Thoracic aorta (tissue), 2 donors: ENCODE measurements around the gene DGCR2. TPM values are rescaled to one million over a fixed set of nuclear protein-coding genes. Genes with fewer than 3 reads are reported as not detected.

ENCODE experiments used
- ATAC-seq: fragments of 150-250 bp; one replicate; pipeline ENCODE4 v1.8.0; 2017; ENCODE audit warnings: low read depth; ENCODE audit not compliant: insufficient number of reproducible peaks, low FRiP score
- DNase-seq: peaks from one replicate; pipeline ENCODE4 v3.0.0-alpha.2; 2020; ENCODE audit warnings: low spot score
- H3K27ac ChIP-seq, 2 donors: fragments of 200-600 bp; sonication (generic); 1 replicate in 1 of 2; 2 replicates in 1 of 2; pipeline ENCODE4 v1.5.1; 2016; ENCODE audit warnings: mild to moderate bottlenecking in 2 of 2, moderate library complexity in 2 of 2
- H3K27me3 ChIP-seq: fragments of 200-600 bp; sonication (generic); replicated peaks from 2 replicates; pipeline ENCODE4 v1.6.0; 2016; ENCODE audit warnings: mild to moderate bottlenecking; ENCODE audit not compliant: insufficient read depth
- H3K36me3 ChIP-seq: fragments of 200-600 bp; sonication (generic); one replicate; pipeline ENCODE4 v1.5.1; 2016
- H3K4me1 ChIP-seq, 2 donors: fragments of 200-600 bp; sonication (generic); 1 replicate in 1 of 2; 2 replicates in 1 of 2; pipeline versions ENCODE4 v1.5.1 to v1.6.0; 2016; ENCODE audit warnings: low read depth in 2 of 2, mild to moderate bottlenecking in 1 of 2; ENCODE audit not compliant: control insufficient read depth in 1 of 2
- H3K4me3 ChIP-seq: fragments of 200-600 bp; sonication (generic); 2 replicates; pipeline ENCODE4 v1.5.1; 2016; ENCODE audit warnings: mild to moderate bottlenecking
- H3K9me3 ChIP-seq: fragments of 200-600 bp; sonication (generic); 2 replicates; pipeline ENCODE4 v1.5.1; 2016
- total RNA-seq, 2 donors: library from RNA; depleted of rRNA; stranded (reverse); fragments of >200 nt; gene quantifications; one replicate each; pipeline versions ENCODE4 v1.1.0 to v1.2.3, GENCODE V29; 2016
- TF ChIP-seq, protein P1 (sequence below): fragments of 200-600 bp; sonication (generic); IDR thresholded peaks from one replicate; pipeline ENCODE4 v1.5.1; 2019; ENCODE audit warnings: antibody characterized with exemption

The DGCR2 gene
- total RNA-seq, 2 donors from 2014 or later = 42.1 to 105 TPM

DNA sequence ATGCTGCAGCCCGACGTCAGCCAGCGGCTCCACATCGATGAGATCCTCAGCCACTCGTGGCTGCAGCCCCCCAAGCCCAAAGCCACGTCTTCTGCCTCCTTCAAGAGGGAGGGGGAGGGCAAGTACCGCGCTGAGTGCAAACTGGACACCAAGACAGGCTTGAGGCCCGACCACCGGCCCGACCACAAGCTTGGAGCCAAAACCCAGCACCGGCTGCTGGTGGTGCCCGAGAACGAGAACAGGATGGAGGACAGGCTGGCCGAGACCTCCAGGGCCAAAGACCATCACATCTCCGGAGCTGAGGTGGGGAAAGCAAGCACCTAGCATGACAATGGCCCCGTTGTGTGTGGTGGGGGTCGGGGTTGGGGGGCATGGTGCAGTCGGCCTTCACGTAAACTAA lies 9.9 kb upstream of the DGCR2 start:
- TF ChIP-seq, protein P1, sequence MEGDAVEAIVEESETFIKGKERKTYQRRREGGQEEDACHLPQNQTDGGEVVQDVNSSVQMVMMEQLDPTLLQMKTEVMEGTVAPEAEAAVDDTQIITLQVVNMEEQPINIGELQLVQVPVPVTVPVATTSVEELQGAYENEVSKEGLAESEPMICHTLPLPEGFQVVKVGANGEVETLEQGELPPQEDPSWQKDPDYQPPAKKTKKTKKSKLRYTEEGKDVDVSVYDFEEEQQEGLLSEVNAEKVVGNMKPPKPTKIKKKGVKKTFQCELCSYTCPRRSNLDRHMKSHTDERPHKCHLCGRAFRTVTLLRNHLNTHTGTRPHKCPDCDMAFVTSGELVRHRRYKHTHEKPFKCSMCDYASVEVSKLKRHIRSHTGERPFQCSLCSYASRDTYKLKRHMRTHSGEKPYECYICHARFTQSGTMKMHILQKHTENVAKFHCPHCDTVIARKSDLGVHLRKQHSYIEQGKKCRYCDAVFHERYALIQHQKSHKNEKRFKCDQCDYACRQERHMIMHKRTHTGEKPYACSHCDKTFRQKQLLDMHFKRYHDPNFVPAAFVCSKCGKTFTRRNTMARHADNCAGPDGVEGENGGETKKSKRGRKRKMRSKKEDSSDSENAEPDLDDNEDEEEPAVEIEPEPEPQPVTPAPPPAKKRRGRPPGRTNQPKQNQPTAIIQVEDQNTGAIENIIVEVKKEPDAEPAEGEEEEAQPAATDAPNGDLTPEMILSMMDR = no peak
- no peak for ATAC-seq
- DNase-seq = no peak
- Histone ChIP-seq H3K36me3 (peaks cover 36% of the 10 kb centered on the region), H3K9me3 (no peaks in the 10 kb centered on the region), H3K4me3 (no peak overlapping the region), H3K27ac (no peak overlapping the region), H3K27me3 (no peaks in the 10 kb centered on the region), H3K4me1 (no peaks in the 10 kb centered on the region)

DNA sequence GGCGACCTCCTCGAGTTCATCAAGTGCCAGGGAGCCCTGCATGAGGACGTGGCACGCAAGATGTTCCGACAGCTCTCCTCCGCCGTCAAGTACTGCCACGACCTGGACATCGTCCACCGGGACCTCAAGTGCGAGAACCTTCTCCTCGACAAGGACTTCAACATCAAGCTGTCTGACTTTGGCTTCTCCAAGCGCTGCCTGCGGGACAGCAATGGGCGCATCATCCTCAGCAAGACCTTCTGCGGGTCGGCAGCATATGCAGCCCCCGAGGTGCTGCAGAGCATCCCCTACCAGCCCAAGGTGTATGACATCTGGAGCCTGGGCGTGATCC lies 9.4 kb upstream of the DGCR2 start:
- ATAC-seq (no peak), DNase-seq (no peak)
- H3K9me3 ChIP-seq = no peaks in the 10 kb centered on the region
- peaks cover 31% of the 10 kb centered on the region for H3K36me3 ChIP-seq
- no peak overlapping the region for H3K4me3 ChIP-seq
- H3K27me3 ChIP-seq = no peaks in the 10 kb centered on the region
- TF ChIP-seq, protein P1 = no peak
- no peak overlapping the region for H3K27ac ChIP-seq
- no peaks in the 10 kb centered on the region for H3K4me1 ChIP-seq

DNA sequence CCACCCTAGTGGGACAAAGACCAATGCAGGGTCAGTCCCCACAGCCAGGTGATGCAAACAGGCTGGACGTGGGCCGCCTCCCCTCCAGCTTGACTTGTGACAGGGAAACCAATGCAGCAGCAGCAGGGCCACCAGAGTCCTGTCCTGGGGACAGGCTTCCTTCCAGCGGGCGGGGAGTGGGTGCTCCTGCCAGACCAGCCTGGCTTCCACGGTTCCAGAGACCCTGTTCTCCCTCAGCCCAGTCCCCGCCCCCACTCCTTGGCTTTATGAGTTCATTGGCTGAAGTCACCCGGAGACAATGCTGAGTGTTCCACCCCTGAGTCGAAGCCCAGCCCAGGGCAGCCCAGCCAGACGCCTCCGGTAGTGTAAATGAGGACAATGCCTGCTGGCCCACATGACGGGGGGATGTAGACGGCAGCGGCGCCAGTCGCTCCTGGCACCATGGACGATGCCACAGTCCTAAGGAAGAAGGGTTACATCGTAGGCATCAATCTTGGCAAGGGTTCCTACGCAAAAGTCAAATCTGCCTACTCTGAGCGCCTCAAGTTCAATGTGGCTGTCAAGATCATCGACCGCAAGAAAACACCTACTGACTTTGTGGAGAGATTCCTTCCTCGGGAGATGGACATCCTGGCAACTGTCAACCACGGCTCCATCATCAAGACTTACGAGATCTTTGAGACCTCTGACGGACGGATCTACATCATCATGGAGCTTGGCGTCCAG lies 8.9 kb upstream of the DGCR2 start, which contains the start of gene TSSK2:
TSSK2 (plus strand) TSS at position 350 of the 726 bp plus-strand sequence; CDS start at position 442, 92 bp downstream.
- Histone ChIP-seq H3K4me1 (no peaks in the 10 kb centered on the region), H3K27ac (no peak within 1 kb of the TSS), H3K27me3 (no peaks in the 10 kb centered on the region), H3K9me3 (no peaks in the 10 kb centered on the region), H3K36me3 (peaks cover 27% of the 10 kb centered on the region), H3K4me3 (no peak within 1 kb of the TSS)
- TF ChIP-seq, protein P1 = no peak
- ATAC-seq = no peak
- no peak for DNase-seq

DNA sequence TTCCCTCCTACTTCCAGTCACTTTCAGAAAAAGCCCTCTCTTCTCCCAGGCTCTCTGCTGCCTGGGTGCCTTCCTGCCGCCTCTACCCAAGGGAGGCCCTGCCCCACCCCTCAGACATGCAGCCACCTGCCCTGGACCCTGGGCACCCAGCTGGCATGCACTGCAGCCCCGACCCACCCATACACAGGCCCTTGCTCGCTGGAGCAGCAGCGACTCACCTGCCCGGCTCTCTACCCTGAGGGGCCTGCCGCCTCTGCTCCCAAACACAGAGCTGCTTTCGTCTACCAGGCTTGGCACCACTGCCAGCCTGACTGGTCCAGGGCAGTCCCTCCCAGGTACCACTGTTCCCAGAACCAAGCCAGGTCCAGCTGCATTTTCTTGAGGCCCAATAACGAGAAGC lies 7.7 kb upstream of the DGCR2 start:
- ATAC-seq (no peak), DNase-seq (no peak)
- H3K36me3 ChIP-seq = peaks cover 19% of the 10 kb centered on the region
- H3K27me3 ChIP-seq = no peaks in the 10 kb centered on the region
- no peak overlapping the region for H3K27ac ChIP-seq
- no peaks in the 10 kb centered on the region for H3K4me1 ChIP-seq
- H3K4me3 ChIP-seq = no peak overlapping the region
- H3K9me3 ChIP-seq = no peaks in the 10 kb centered on the region
- TF ChIP-seq, protein P1 = no peak

DNA sequence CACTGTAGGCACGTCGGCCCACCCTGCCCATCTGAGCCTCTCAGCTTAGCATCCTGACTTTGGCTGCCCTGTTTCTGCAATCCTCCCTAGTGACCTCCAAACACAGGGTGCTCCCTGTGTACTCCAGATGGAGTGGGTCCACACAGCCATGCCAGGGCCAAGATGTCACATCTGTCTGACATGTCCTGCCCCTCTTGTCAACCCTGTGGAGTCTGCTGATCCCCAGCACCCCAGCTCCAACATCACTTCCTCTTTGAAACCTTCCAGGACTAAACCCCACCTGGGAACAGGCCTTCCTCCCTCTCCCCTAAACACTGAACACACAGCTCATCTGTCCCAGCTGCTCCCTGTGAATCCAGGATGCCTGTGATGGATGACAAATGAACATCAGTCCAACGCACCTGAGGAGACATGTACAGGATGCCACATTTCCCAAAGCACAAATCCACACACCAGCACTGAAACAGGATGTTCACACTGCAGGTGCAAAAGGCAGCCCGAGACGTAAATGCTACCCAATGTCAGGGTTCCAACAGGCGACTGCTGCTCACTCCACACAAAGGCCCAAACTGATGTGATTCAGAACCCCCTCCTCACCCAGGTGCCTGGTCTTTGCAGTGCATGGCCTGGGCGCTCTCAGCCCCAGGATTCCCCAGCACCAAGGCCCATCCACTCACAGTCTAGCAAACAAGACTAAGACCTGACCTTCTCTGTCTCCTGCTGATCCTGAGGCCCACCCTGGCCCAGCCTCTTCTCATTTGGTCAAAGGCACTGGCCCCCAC lies 6.9 kb upstream of the DGCR2 start:
- H3K4me3 ChIP-seq = no peak overlapping the region
- ATAC-seq = no peak
- H3K36me3 ChIP-seq = peaks cover 12% of the 10 kb centered on the region
- DNase-seq = no peak
- H3K9me3 ChIP-seq = no peaks in the 10 kb centered on the region
- no peaks in the 10 kb centered on the region for H3K4me1 ChIP-seq
- H3K27me3 ChIP-seq = no peaks in the 10 kb centered on the region
- H3K27ac ChIP-seq = no peak overlapping the region
- TF ChIP-seq, protein P1 = no peak
